Measurements from ENCODE around the gene PSMD8. TPM values are rescaled to one million over a fixed set of nuclear protein-coding genes. Genes with fewer than 3 reads are reported as not detected.

Gene PSMD8
- polyA plus RNA-seq, 3 donors: 148 to 207 (median 179) TPM

- Histone ChIP-seq H4K20me1 (ENCODE audit: insufficient read depth, low read length) (peaks cover 40% of the 10 kb centered on the region), H3K36me3 (replicated peaks in 1 of 2; ENCODE audit: control insufficient read depth in 1 of 2, insufficient read depth in 2 of 2, low read length in 2 of 2) (peaks cover 31 to 43% of the 10 kb centered on the region in 2 donors), H3K79me2 (ENCODE audit: insufficient read depth, low read length) (no peaks in the 10 kb centered on the region), H3K4me2 (replicated peaks; ENCODE audit: extremely low read depth, low read length, poor library complexity, severe bottlenecking) (peak overlapping the region; percentile 94), H3K4me1 (ENCODE audit: control insufficient read depth in 1 of 2, insufficient read depth in 2 of 2, low read length in 2 of 2) (peaks cover 32 to 39% of the 10 kb centered on the region in 2 donors), H3K4me3 (replicated peaks in 1 of 3; ENCODE audit: low read depth in 2 of 3, low read length in 3 of 3) (peak overlapping the region in 1 of 3 experiments; percentile 86), H3K27me3 (ENCODE audit: control insufficient read depth in 2 of 2, insufficient read depth in 2 of 2, low read length in 2 of 2) (peaks cover 18 to 62% of the 10 kb centered on the region in 2 donors), H3K27ac (ENCODE audit: low read depth in 1 of 2, low read length in 2 of 2) (no peak overlapping the region), H3K9ac (ENCODE audit: insufficient read depth, low read length, poor library complexity, severe bottlenecking) (no peak overlapping the region), H3K9me3 (replicated peaks in 1 of 2; ENCODE audit: control insufficient read depth in 1 of 2, insufficient read depth in 1 of 2, low read length in 2 of 2) (no peaks in the 10 kb centered on the region), H2AFZ (ENCODE audit: insufficient read depth, low read depth, low read length, poor library complexity, severe bottlenecking) (no peak overlapping the region)
- H3K27me3 Mint-ChIP-seq (ENCODE audit: low read depth in 3 of 3): peaks cover 36 to 65% (median 46%) of the 10 kb centered on the region in 3 donors
- no peak overlapping the region for H3K27ac Mint-ChIP-seq
- peak in 1 of 3 donors; percentile 11 for DNase-seq
- peaks cover 0 to 12% (median 3%) of the 10 kb centered on the region in 7 donors for H3K9me3 Mint-ChIP-seq
- TF ChIP-seq CTCF (IDR thresholded peaks at IDR 0.05): no peak
- H3K4me3 Mint-ChIP-seq: peak overlapping the region; percentile 56 to 79
- H3K36me3 Mint-ChIP-seq: peaks cover 43 to 48% of the 10 kb centered on the region in 2 donors
- peaks cover 26% of the 10 kb centered on the region for H3K4me1 Mint-ChIP-seq
- 33% methylated on average over 36 of the region's 40 CpGs for WGBS (ENCODE audit: insufficient coverage)
- intact Hi-C loops (cut with micrococcal nuclease): no loop called here
Measured at GRCh38 chr19:38385804-38386257, 11.5 kb downstream of the PSMD8 start.

- 31% methylated on average over 61 of the region's 61 CpGs for WGBS (ENCODE audit: insufficient coverage)
- Histone ChIP-seq H3K79me2 (ENCODE audit: insufficient read depth, low read length) (no peaks in the 10 kb centered on the region), H3K27ac (ENCODE audit: low read depth in 1 of 2, low read length in 2 of 2) (no peak overlapping the region), H4K20me1 (ENCODE audit: insufficient read depth, low read length) (peaks cover 37% of the 10 kb centered on the region), H3K36me3 (replicated peaks in 1 of 2; ENCODE audit: control insufficient read depth in 1 of 2, insufficient read depth in 2 of 2, low read length in 2 of 2) (peaks cover 25 to 37% of the 10 kb centered on the region in 2 donors), H3K4me1 (ENCODE audit: control insufficient read depth in 1 of 2, insufficient read depth in 2 of 2, low read length in 2 of 2) (peaks cover 32 to 39% of the 10 kb centered on the region in 2 donors), H3K4me3 (replicated peaks in 1 of 3; ENCODE audit: low read depth in 2 of 3, low read length in 3 of 3) (peak overlapping the region; percentile 43 to 86 (median 45)), H3K9ac (ENCODE audit: insufficient read depth, low read length, poor library complexity, severe bottlenecking) (peak overlapping the region; percentile 53), H3K4me2 (replicated peaks; ENCODE audit: extremely low read depth, low read length, poor library complexity, severe bottlenecking) (peak overlapping the region; percentile 94), H2AFZ (ENCODE audit: insufficient read depth, low read depth, low read length, poor library complexity, severe bottlenecking) (peak overlapping the region; percentile 86), H3K9me3 (replicated peaks in 1 of 2; ENCODE audit: control insufficient read depth in 1 of 2, insufficient read depth in 1 of 2, low read length in 2 of 2) (no peaks in the 10 kb centered on the region), H3K27me3 (ENCODE audit: control insufficient read depth in 2 of 2, insufficient read depth in 2 of 2, low read length in 2 of 2) (peaks cover 23 to 68% of the 10 kb centered on the region in 2 donors)
- Mint-ChIP-seq H3K4me3 (peak overlapping the region; percentile 79 to 93), H3K36me3 (peaks cover 37 to 42% of the 10 kb centered on the region in 2 donors), H3K27ac (peak overlapping the region in 1 of 7 donors; percentile 58), H3K27me3 (ENCODE audit: low read depth in 3 of 3) (peaks cover 42 to 71% (median 52%) of the 10 kb centered on the region in 3 donors), H3K9me3 (peaks cover 0 to 10% (median 3%) of the 10 kb centered on the region in 7 donors), H3K4me1 (peaks cover 26% of the 10 kb centered on the region)
- TF ChIP-seq CTCF (IDR thresholded peaks at IDR 0.05): no peak
- intact Hi-C loops (cut with micrococcal nuclease): no loop called here
- no peak for DNase-seq
Measured at GRCh38 chr19:38386300-38386970, 12.1 kb downstream of the PSMD8 start.

Data from CD14-positive monocyte (primary cell).